Hypothalamus (tissue), 51 donors: ENCODE data around the gene TBC1D24.

Experiments used
- DNase-seq, 51 donors: peaks; one replicate each; lab custom pipeline; 2025; lab: John Stamatoyannopoulos, UW

TBC1D24 gene

DNA sequence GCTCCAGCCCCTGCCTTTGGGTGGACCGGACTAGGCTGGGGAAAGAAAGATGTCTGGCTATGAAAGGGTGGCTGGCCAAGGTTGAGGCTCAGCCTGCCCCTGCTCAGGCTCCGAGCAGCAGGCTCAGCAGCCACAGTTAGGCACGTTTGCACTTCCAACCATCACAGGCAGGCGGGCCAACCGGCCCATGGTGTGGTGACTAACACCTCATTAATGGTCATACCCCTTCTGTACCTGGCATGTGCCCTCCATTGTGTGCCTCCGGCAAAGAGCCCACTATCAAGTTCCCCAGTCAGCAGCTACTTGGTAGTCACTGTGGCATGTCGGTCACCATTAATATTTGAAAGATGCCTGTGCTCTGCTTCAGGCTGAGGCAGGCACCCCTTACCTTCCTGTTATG is 6.7 kb downstream of the TBC1D24 start:
- DNase-seq: no peak

DNA sequence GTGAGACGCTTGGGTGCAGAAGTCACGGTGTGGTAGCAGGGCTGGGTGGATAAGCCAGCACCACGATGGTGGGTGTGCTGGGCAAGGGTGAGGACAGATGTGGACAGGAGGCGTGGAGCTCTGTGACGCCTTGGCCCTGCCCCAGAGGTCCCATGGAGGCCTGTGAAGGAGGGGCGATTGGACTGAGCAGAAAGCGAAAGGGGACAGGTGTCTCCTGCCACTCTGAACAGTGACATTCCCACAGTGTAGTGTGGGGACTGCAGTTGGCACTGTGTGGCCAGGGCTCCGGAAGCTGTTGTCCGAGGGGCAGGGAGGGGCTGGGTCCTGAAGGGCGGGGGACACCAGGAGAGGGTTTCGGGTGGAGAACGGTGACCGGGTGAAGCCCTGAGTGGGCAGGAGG is 7.3 kb downstream of the TBC1D24 start:
- DNase-seq: no peak

DNA sequence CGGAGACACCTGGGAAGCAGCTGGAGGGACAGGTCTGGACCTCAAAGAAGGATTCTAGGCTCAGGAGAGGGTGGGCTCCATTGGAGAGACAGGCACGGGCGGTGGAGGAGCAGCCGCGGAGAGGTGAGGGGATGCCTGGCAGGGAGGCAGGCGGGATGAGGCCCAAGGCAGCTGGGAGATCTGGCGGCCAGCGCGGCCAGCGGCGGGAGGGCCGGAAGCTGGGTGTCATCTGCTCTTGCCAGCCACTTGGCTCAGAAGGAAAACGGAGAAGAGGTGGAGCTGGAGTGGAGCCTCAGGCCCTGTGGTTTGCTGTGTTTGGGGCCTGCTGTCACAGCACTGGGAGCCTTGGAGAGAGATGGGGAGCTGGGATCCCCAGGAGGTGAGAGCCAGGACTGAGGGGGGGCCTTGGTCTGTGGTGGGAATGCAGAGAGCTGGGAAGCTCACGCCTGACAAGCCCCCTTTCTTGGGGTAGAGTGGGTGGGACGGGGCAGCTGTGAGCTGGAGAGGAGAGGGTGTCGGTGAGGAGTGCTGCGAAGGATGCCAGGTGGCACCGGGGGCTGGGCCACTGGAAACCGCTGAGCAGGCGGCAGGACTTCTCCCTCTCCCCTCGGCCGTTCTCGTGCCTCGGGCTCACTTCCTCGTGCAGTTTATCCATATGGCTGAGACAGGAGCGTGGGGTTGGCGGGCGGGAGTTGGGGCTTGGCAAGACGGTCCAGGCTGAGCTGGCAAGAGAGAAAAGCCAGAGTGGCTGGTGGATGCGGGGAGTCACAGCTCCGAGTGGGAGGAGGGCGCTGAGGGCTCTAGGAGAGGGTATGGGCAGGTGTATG is 8.0 kb downstream of the TBC1D24 start:
- peak in 42 of 51 donors; percentile 15 to 81 (median 50) for DNase-seq

DNA sequence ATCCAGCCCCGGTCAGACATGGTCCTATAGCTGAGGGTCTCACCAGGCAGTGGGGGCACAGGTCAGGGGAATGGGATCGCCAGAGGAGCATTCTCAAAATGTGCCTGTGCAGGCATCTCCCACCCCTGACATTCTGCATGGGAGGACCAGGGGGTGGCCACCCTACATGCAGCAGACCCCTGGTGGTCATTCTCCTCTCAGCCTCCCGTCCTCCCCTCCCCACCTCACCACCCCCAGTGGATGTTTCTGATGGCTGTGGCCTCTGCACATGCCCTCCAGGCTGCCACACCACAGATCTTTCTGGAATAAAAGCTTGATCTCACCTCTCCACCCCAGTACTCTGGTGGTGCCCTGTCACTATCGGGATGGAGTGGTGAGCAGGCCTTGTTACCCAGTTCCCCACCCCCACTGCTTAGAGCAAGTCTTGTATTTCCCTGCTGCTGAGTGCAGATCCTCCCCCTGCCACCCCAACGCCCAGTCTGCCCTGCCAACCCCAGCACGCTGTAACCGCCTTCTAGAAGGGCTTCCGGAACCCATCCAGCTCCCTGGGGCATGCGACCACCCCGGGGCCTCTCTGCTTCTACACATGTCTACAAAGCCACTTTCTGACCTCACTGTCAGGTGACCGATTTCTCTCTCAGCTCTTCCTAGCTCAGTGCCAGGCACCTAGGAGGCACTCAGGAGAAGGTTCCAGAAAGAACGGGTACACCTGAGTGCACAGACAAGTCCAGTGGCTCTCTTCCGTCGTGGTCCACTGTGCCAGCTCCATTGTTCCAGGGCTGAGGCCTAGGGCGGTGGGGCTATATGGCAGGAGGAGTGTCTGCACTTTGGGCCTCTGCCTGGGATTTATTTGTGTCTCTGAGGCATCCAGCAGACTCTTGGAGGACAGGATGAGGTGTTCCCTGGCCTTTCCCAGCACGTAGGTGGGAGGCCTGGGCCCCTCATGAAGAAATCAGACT is 9.3 kb downstream of the TBC1D24 start:
- DNase-seq: no peak

DNA sequence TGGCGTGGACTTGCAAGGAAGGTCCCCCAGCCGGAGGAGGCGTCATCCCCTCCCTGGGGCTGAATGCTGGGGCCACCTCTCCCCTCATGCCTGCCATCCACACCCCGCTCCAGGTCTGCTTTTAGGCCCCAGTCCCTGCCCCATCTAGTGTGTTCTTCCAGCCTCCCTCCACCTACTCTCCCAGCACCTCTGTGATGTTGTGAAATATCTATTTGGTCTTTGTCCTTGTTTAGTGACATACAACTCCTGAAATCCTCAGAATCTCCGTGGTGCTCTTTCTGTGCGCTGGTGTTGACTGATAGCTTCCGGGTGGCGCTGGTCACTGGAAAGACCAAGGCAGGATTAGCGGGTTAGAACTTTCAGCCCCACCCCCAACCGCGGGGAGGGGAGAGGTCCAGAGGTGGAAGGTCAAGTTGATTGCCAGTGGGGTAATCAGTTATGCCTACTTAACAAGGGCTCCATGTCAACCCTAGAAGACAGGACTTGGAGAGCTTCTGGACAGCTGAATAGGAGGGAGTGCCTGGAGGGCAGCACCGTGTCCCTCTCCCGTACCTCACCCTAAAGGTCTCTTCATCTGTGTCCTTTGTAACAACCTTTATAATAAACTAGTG is 10.1 kb downstream of the TBC1D24 start:
- no peak for DNase-seq

- DNase-seq: no peak
Observed at GRCh38 chr16:2485811-2486507, 11.0 kb downstream of the TBC1D24 start.

- DNase-seq: peak in 28 of 51 donors; percentile 12 to 82 (median 40)
Observed at GRCh38 chr16:2486645-2487516, 12.0 kb downstream of the TBC1D24 start.

DNA sequence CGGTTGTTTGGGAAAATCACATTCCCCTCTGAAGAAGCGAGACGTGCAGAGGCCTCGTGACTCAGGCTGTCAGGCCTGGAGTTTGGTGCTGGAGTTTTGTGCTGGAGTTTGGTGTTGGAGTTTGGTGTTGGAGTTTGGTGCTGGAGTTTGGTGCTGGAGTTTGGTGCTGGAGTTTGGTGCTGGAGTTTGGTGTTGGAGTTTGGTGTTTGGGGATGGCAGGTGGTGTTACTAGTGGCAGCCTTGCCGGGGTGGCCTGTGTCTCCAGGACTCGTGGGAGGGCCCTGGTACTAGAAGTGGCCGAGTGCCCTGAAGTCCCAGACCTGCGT is 12.6 kb downstream of the TBC1D24 start:
- no peak for DNase-seq

GRCh38 chr16:2487903-2488531 is 13.1 kb downstream of the TBC1D24 start:
- DNase-seq: no peak

DNA sequence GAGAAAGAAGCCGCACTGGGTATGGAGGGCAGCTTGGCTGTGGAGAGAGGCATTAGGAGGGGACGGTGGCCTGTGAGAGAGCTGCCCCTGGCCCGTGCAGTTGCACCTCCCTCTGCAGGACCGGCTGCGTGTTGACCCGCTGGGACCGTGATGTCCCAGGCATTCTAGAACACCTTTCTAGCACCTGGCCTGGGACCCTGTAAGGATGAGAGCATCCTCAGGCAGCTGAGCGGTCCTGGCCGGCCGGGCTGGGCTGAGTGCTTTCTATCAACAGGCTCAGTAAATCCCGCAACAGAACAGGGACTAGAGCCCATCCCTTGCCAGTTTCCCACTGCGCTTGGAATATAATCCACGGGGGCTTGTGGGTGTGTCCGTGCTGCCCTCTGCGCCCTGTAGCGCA is 14.7 kb downstream of the TBC1D24 start:
- no peak for DNase-seq

- no peak for DNase-seq
Observed at GRCh38 chr16:2490190-2491105, 15.5 kb downstream of the TBC1D24 start.

DNA sequence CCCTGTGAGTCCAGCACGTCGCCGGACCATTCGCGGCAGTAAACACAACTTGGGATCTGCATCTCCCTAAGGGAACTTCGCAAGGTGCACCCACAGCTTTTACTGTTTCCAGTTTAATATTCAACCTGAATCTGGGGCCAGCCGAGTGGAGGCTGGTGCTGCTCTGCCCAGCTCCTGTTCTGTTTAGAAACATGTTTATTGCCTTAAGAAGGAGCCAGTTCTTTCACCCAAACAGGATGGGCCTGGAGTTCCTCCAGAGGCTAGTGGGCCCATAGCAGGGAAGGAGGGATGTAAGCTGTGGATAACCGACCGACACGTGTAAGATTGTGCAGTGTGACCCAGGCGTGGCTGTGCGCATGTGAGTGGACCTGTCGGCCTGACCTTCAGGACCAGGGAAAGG is 17.4 kb downstream of the TBC1D24 start:
- no peak for DNase-seq

- no peak for DNase-seq
Observed at GRCh38 chr16:2493605-2494004, 18.7 kb downstream of the TBC1D24 start.

DNA sequence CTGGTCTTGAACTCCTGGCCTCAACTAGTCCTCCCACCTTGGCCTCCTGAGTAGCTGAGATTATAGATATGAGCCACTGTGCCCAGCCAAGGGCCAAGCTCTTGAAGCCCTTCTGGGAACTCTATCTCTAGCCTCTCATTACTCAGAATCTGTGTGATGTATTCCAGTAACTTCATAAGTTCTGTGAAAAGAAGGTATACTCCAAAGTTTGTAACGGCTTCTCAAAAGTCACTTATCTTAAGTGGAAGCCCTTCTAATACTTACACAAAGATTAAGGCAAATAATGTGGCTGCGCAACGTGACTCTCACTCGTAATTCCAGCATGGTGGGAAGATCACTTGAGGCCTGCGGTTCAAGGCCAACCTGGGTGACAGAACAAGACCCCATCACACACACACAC is 19.7 kb downstream of the TBC1D24 start:
- DNase-seq: no peak

GRCh38 chr16:2495041-2495440 is 20.1 kb downstream of the TBC1D24 start:
- DNase-seq: no peak

GRCh38 chr16:2496223-2497115 is 21.5 kb downstream of the TBC1D24 start:
- no peak for DNase-seq

DNA sequence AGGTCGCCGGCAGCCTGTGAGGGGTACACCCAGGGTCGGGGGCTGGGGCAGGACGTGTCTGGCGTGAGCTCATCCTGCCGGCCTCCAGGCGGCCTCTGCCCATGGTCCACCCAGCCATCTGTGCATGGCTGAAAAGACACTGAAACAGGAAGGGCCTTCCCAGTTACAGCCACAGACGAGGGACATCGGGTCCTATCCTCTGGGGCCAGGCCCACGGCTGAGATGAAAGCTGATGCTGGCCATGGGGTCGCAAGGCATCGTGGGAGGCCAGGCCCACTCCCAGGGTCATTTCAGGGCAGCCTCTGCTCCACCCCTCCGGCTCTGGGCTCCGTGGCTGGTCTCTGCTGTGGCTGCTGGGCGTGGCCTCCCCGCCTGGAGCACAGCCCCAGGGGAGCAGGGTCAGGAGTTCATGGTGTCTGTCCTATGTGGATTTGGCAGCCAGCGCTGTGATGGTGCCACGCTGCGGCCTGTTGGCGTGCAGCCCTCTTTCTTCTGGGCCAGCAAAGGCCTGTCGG is 22.2 kb downstream of the TBC1D24 start:
- no peak for DNase-seq
